ENCODE data around the gene BOLA2. TPM values are rescaled to one million over a fixed set of nuclear protein-coding genes. Genes with fewer than 3 reads are reported as not detected.
"Not testable (repeated sequence)": the region's sequence is repeated elsewhere in the genome, so short reads cannot be mapped to it uniquely, and the experiment has no call there.

Gene BOLA2
- 15.3 and 17.1 TPM in 2 replicates for total RNA-seq (2016; rRNA removed; fragmentation: Illumina TruSeq; extraction: Trizol)
- 24.6 and 40.7 TPM in 2 replicates for total RNA-seq (2016; cell fraction: cytosol; rRNA removed; fragmentation: Illumina TruSeq; extraction: Trizol; ENCODE audit: low read depth)
- 15.5 and 20.5 TPM in 2 replicates for total RNA-seq (2016; cell fraction: insoluble cytoplasmic fraction; rRNA removed; fragmentation: Illumina TruSeq; extraction: Trizol)
- total RNA-seq (2016; cell fraction: membrane; rRNA removed; fragmentation: Illumina TruSeq; extraction: Trizol) = 17.3 and 26.8 TPM in 2 replicates
- total RNA-seq (2016; cell fraction: nucleus; rRNA removed; fragmentation: Illumina TruSeq; extraction: Trizol) = 8.6 and 11.0 TPM in 2 replicates
- polyA plus RNA-seq (2011; rRNA removed) = 6.5 and 18.4 TPM in 2 replicates
- polyA plus RNA-seq (2011; cell fraction: cytosol; rRNA removed) = 24.3 and 39.8 TPM in 2 replicates
- polyA plus RNA-seq (2011; cell fraction: nucleus; rRNA removed) = 19.8 and 21.3 TPM in 2 replicates
- 13.5 and 21.3 TPM in 2 replicates for polyA plus RNA-seq (2012)
- polyA plus RNA-seq (2016; cell fraction: cytosol; fragmentation: Illumina TruSeq; extraction: Trizol; ENCODE audit: low read depth) = 42.7 and 60.0 TPM in 2 replicates
- 24.2 and 37.7 TPM in 2 replicates for polyA plus RNA-seq (2016; cell fraction: insoluble cytoplasmic fraction; fragmentation: Illumina TruSeq; extraction: Trizol; ENCODE audit: low read depth)
- polyA plus RNA-seq (2016; cell fraction: membrane; fragmentation: Illumina TruSeq; extraction: Trizol; ENCODE audit: low read depth) = 26.7 and 34.3 TPM in 2 replicates
- polyA plus RNA-seq (2016; cell fraction: nucleus; fragmentation: Illumina TruSeq; extraction: Trizol; ENCODE audit: insufficient read depth, low read depth) = 15.0 and 17.4 TPM in 2 replicates
- polyA minus RNA-seq (2011; rRNA and poly(A)+ RNA removed; ENCODE audit: low replicate concordance) = 10.2 and 16.7 TPM in 2 replicates
- 3.3 and 4.4 TPM in 2 replicates for polyA minus RNA-seq (2011; cell fraction: cytosol; rRNA and poly(A)+ RNA removed)
- polyA minus RNA-seq (2011; cell fraction: nucleus; rRNA and poly(A)+ RNA removed) = 17.5 and 23.7 TPM in 2 replicates
- not detected for Bru-seq, nascent RNA
- percentile 21 among the genes with signal in this experiment for BruChase-seq, experiment 1, labeled RNA remaining after a 6-hour chase
- percentile 20 among the genes with signal in this experiment for BruChase-seq, experiment 2, labeled RNA remaining after a 2-hour chase
- long read RNA-seq, experiment 1, transcript BOLA2-201 (3 exons, 1,012 nt) = major isoform, 84 of 90 reads
- long read RNA-seq, experiment 1, partial matches to known transcripts = 0 of 90 reads
- long read RNA-seq, experiment 1, other reads (novel, unspliced or antisense) = 6 of 90 reads
- long read RNA-seq, experiment 2, transcript BOLA2-201 (3 exons, 1,012 nt) = major isoform, 144 of 148 reads
- long read RNA-seq, experiment 2, partial matches to known transcripts = 2 of 148 reads
- long read RNA-seq, experiment 2, other reads (novel, unspliced or antisense) = 2 of 148 reads

- H3K9ac ChIP-seq (ENCODE audit: insufficient read depth, low read depth, low read length); intact Hi-C loops (cut with micrococcal nuclease; ENCODE audit: unreplicated experiment); POLR2A ChIA-PET; H3K36me3 ChIP-seq (replicated peaks in 1 of 2; ENCODE audit: control insufficient read depth in 1 of 2, insufficient read depth in 2 of 2, low read length in 2 of 2); H3K27ac ChIP-seq (ENCODE audit: extremely low read length, insufficient read depth, low read length); H3K9me3 ChIP-seq (ENCODE audit: low read length); H3K79me2 ChIP-seq (ENCODE audit: insufficient read depth, low read length); H3K4me3 ChIP-seq (replicated peaks in 1 of 3; ENCODE audit: insufficient read depth in 1 of 3, low read depth in 2 of 3, low read length in 3 of 3); H3K4me2 ChIP-seq (ENCODE audit: low read depth, low read length); H4K20me1 ChIP-seq (ENCODE audit: insufficient read depth, low read length); BruUV-seq (replicated peaks); DNase-seq (ENCODE audit: low spot score); H3K4me1 ChIP-seq (ENCODE audit: insufficient read depth, low read length); CTCF ChIA-PET (ENCODE audit: low intra/inter-chr PET ratio, low total read pairs); in situ Hi-C loops (cut with HindIII; ENCODE audit: extremely low pct_ligation_motif_present, low pct_unique_long_range_greater_than_20kb); H3K27me3 ChIP-seq (ENCODE audit: control insufficient read depth in 1 of 2, insufficient read depth in 2 of 2, low read length in 2 of 2); H2AFZ ChIP-seq (ENCODE audit: low read length): not testable (repeated sequence)
- FAIRE-seq = peak; percentile 98
- peak; percentile 94 for ATAC-seq
- WGBS (ENCODE audit: low lambda C conversion rate) = no CpG with 5 or more reads among the region's 33 CpGs
These were observed at the start of gene BOLA2, which contains the start of gene SLX1B for GRCh38 chr16:29454269-29454668. Gene BOLA2, minus strand, starts transcription at chr16:29454351. Its CDS starts 98 bp downstream, at chr16:29454253. Gene SLX1B, plus strand, starts transcription at chr16:29454533.

GRCh38 chr16:29482276-29482675 lies 28.1 kb upstream of the BOLA2 start:
- intact Hi-C loops (cut with micrococcal nuclease; ENCODE audit: unreplicated experiment); H3K27ac ChIP-seq (ENCODE audit: extremely low read length, insufficient read depth, low read length); H2AFZ ChIP-seq (ENCODE audit: low read length); H3K27me3 ChIP-seq (ENCODE audit: control insufficient read depth in 1 of 2, insufficient read depth in 2 of 2, low read length in 2 of 2); POLR2A ChIA-PET; H3K4me2 ChIP-seq (ENCODE audit: low read depth, low read length); BruUV-seq (replicated peaks); H3K36me3 ChIP-seq (replicated peaks in 1 of 2; ENCODE audit: control insufficient read depth in 1 of 2, insufficient read depth in 2 of 2, low read length in 2 of 2); H3K9ac ChIP-seq (ENCODE audit: insufficient read depth, low read depth, low read length); FAIRE-seq; H3K9me3 ChIP-seq (ENCODE audit: low read length); H3K4me3 ChIP-seq (replicated peaks in 1 of 3; ENCODE audit: insufficient read depth in 1 of 3, low read depth in 2 of 3, low read length in 3 of 3); in situ Hi-C loops (cut with HindIII; ENCODE audit: extremely low pct_ligation_motif_present, low pct_unique_long_range_greater_than_20kb); H4K20me1 ChIP-seq (ENCODE audit: insufficient read depth, low read length); DNase-seq (ENCODE audit: low spot score); H3K79me2 ChIP-seq (ENCODE audit: insufficient read depth, low read length); CTCF ChIA-PET (ENCODE audit: low intra/inter-chr PET ratio, low total read pairs); H3K4me1 ChIP-seq (ENCODE audit: insufficient read depth, low read length): not testable (repeated sequence)
- WGBS (ENCODE audit: low lambda C conversion rate) = 78% methylated on average over 2 of the region's 12 CpGs
- 0 out of 3 replicates have a peak, but pooled peaks have one; percentile 29 for ATAC-seq

- not testable (repeated sequence) for BruUV-seq (replicated peaks)
These were observed 17.9 kb upstream of the BOLA2 start for GRCh38 chr16:29472065-29472464.

More at GRCh38 chr16:29472065-29472464, 17.9 kb upstream of the BOLA2 start:
- H3K4me2 ChIP-seq (ENCODE audit: low read depth, low read length); H3K36me3 ChIP-seq (replicated peaks in 1 of 2; ENCODE audit: control insufficient read depth in 1 of 2, insufficient read depth in 2 of 2, low read length in 2 of 2); POLR2A ChIA-PET; H3K9me3 ChIP-seq (ENCODE audit: low read length); DNase-seq (ENCODE audit: low spot score); intact Hi-C loops (cut with micrococcal nuclease; ENCODE audit: unreplicated experiment); H3K27ac ChIP-seq (ENCODE audit: extremely low read length, insufficient read depth, low read length); CTCF ChIA-PET (ENCODE audit: low intra/inter-chr PET ratio, low total read pairs); H2AFZ ChIP-seq (ENCODE audit: low read length); H3K9ac ChIP-seq (ENCODE audit: insufficient read depth, low read depth, low read length); H3K4me1 ChIP-seq (ENCODE audit: insufficient read depth, low read length); H3K79me2 ChIP-seq (ENCODE audit: insufficient read depth, low read length); in situ Hi-C loops (cut with HindIII; ENCODE audit: extremely low pct_ligation_motif_present, low pct_unique_long_range_greater_than_20kb); ATAC-seq; FAIRE-seq; H4K20me1 ChIP-seq (ENCODE audit: insufficient read depth, low read length); H3K27me3 ChIP-seq (ENCODE audit: control insufficient read depth in 1 of 2, insufficient read depth in 2 of 2, low read length in 2 of 2); H3K4me3 ChIP-seq (replicated peaks in 1 of 3; ENCODE audit: insufficient read depth in 1 of 3, low read depth in 2 of 3, low read length in 3 of 3): not testable (repeated sequence)
- WGBS (ENCODE audit: low lambda C conversion rate) = no CpG with 5 or more reads among the region's 4 CpGs

All from HepG2 (cell line).